PC-9 (cell line): Measurements from ENCODE around the gene MYO3B. TPM values are rescaled to one million over a fixed set of nuclear protein-coding genes. Genes with fewer than 3 reads are reported as not detected.

Experiments used
- BruUV-seq: library from RNA; stranded (reverse); fragments of 400-500 nt; replicated peaks from 2 replicates; lab custom pipeline; 2021; lab: Mats Ljungman, UMichigan
- CTCF ChIA-PET: fragments of 300-600 bp; sonication (Branson Sonifier 250); formaldehyde crosslinking; loops from one replicate; lab custom pipeline; 2022; ENCODE audit warnings: antibody characterized with exemption; lab: Charles Lee
- POLR2A ChIA-PET: fragments of 300-600 bp; sonication (Branson Sonifier 250); formaldehyde crosslinking; loops from one replicate; lab custom pipeline; 2022; ENCODE audit warnings: antibody characterized with exemption; ENCODE audit not compliant: unreplicated experiment; lab: Charles Lee
- DNase-seq, 2 experiments: peaks; one replicate each; pipeline versions ENCODE4 v3.0.0 to v3.0.0-alpha.2; 2015 to 2022; ENCODE audit warnings: mixed read lengths in 1 of 2
- H2AFZ ChIP-seq: fragments of 200-600 bp; sonication (generic); 2 replicates; pipeline ENCODE4 v1.8.1; 2017; ENCODE audit warnings: antibody characterized with exemption
- H3F3A ChIP-seq: fragments of 200-600 bp; sonication (generic); 2 replicates; pipeline ENCODE4 v1.8.1; 2017; ENCODE audit warnings: antibody characterized with exemption, mild to moderate bottlenecking, low read depth; ENCODE audit not compliant: insufficient read depth
- H3K27ac ChIP-seq: fragments of 200-600 bp; sonication (generic); 2 replicates; pipeline ENCODE4 v1.6.1; 2016; ENCODE audit warnings: mixed run types
- H3K27me3 ChIP-seq: fragments of 200-600 bp; sonication (generic); 2 replicates; pipeline ENCODE4 v1.6.1; 2016; ENCODE audit warnings: low read depth, mixed run types; ENCODE audit not compliant: insufficient read depth
- H3K36me3 ChIP-seq: fragments of 200-600 bp; sonication (generic); 2 replicates; pipeline ENCODE4 v1.6.1; 2016; ENCODE audit warnings: low read depth, mixed run types
- H3K4me1 ChIP-seq: fragments of 200-600 bp; sonication (generic); replicated peaks from 2 replicates; pipeline ENCODE4 v1.6.1; 2016; ENCODE audit warnings: mixed run types; ENCODE audit not compliant: insufficient read depth
- H3K4me2 ChIP-seq: fragments of 200-600 bp; sonication (generic); 2 replicates; pipeline ENCODE4 v1.6.1; 2017; ENCODE audit warnings: mixed run types
- H3K4me3 ChIP-seq: fragments of 200-600 bp; sonication (generic); 2 replicates; pipeline ENCODE4 v1.6.1; 2016; ENCODE audit warnings: mixed run types
- H3K79me2 ChIP-seq: fragments of 200-600 bp; sonication (generic); 2 replicates; pipeline ENCODE4 v1.6.1; 2017; ENCODE audit warnings: low read depth, mixed run types
- H3K9me2 ChIP-seq: fragments of 200-600 bp; sonication (generic); 2 replicates; pipeline ENCODE4 v1.8.1; 2017; ENCODE audit warnings: mild to moderate bottlenecking; ENCODE audit not compliant: insufficient read depth
- H3K9me3 ChIP-seq: fragments of 200-600 bp; sonication (generic); 2 replicates; pipeline ENCODE4 v1.8.1; 2016; ENCODE audit warnings: low read depth; ENCODE audit not compliant: insufficient read depth
- H4K20me1 ChIP-seq: fragments of 200-600 bp; sonication (generic); 2 replicates; pipeline ENCODE4 v1.8.1; 2017; ENCODE audit not compliant: insufficient read depth
- CTCF ChIP-seq: fragments of 200-600 bp; sonication (generic); conservative IDR thresholded peaks from 2 replicates; pipeline ENCODE4 v1.6.1; 2017; ENCODE audit warnings: mixed run types, antibody characterized with exemption, mild to moderate bottlenecking, moderate library complexity
- EZH2 ChIP-seq: fragments of 200-600 bp; sonication (generic); IDR thresholded peaks from 2 replicates; pipeline ENCODE4 v1.8.0; 2017; ENCODE audit warnings: antibody characterized with exemption, low read depth
- intact Hi-C: fragments of 100-400 bp; cut with micrococcal nuclease; formaldehyde crosslinking; loops from one replicate; pipeline ENCODE4 v1.10.0; 2022; ENCODE audit not compliant: unreplicated experiment
- total RNA-seq: library from RNA; stranded (reverse); gene quantifications from 2 replicates; pipeline ENCODE4 v1.2.3, GENCODE V29; 2021

The MYO3B gene
- total RNA-seq, 1 experiment from 2014 or later, result 5.3 TPM

GRCh38 chr2:170313992-170314348, 136.0 kb downstream of the MYO3B start:
- no TSS peak for BruUV-seq
- Histone ChIP-seq H3K4me1 (0 out of 2 replicates have a peak, but pooled peaks cover 8% of the 10 kb centered on the region), H3F3A (0 out of 2 replicates have a peak, but pooled peaks cover 3% of the 10 kb centered on the region), H3K9me3 (no peaks in the 10 kb centered on the region), H3K79me2 (no peaks in the 10 kb centered on the region), H3K27ac (no peak overlapping the region), H3K4me3 (no peak overlapping the region), H3K4me2 (no peak overlapping the region), H4K20me1 (no peaks in the 10 kb centered on the region), H3K36me3 (no peaks in the 10 kb centered on the region), H2AFZ (no peak overlapping the region), H3K27me3 (no peaks in the 10 kb centered on the region), H3K9me2 (peaks cover 4% of the 10 kb centered on the region; the same call in 1 of the 2 replicates)
- intact Hi-C loops, result no loop called here
- POLR2A ChIA-PET, result no interaction called here
- no peak for TF ChIP-seq CTCF
- TF ChIP-seq EZH2, result no peak
- DNase-seq, result no peak
- CTCF ChIA-PET, result no interaction called here

- ChIA-PET CTCF (no interaction called here), POLR2A (no interaction called here)
- Histone ChIP-seq H3K79me2 (no peaks in the 10 kb centered on the region), H3K9me3 (no peaks in the 10 kb centered on the region), H3K27me3 (no peaks in the 10 kb centered on the region), H3K27ac (no peak overlapping the region), H3K36me3 (no peaks in the 10 kb centered on the region), H3K9me2 (no peaks in the 10 kb centered on the region), H3K4me1 (0 out of 2 replicates have a peak, but pooled peaks cover 8% of the 10 kb centered on the region), H3K4me3 (no peak overlapping the region), H3F3A (0 out of 2 replicates have a peak, but pooled peaks cover 3% of the 10 kb centered on the region), H3K4me2 (no peak overlapping the region), H4K20me1 (no peaks in the 10 kb centered on the region), H2AFZ (no peak overlapping the region)
- intact Hi-C loops, result no loop called here
- TF ChIP-seq CTCF (no peak), EZH2 (no peak)
- DNase-seq, result no peak
- no TSS peak for BruUV-seq
Measured at GRCh38 chr2:170314744-170315447, 136.9 kb downstream of the MYO3B start.

GRCh38 chr2:170320948-170321347, 143.0 kb downstream of the MYO3B start:
- Histone ChIP-seq H3F3A (no peaks in the 10 kb centered on the region), H3K9me3 (no peaks in the 10 kb centered on the region), H3K4me1 (no peaks in the 10 kb centered on the region), H4K20me1 (no peaks in the 10 kb centered on the region), H3K27ac (no peak overlapping the region), H3K27me3 (no peaks in the 10 kb centered on the region), H3K9me2 (no peaks in the 10 kb centered on the region), H3K4me3 (no peak overlapping the region), H3K4me2 (no peak overlapping the region), H3K36me3 (no peaks in the 10 kb centered on the region), H3K79me2 (no peaks in the 10 kb centered on the region), H2AFZ (no peak overlapping the region)
- no TSS peak for BruUV-seq
- CTCF ChIA-PET, result no interaction called here
- intact Hi-C loops, result loop anchor here (5.0 kb wide), 1 partner anchor 551 kb away; no protein-coding TSS in a partner anchor
- no peak for DNase-seq
- POLR2A ChIA-PET, result no interaction called here
- TF ChIP-seq EZH2 (no peak), CTCF (no peak)
